Kidney (tissue), 14 donors: ENCODE results near the gene ACOXL. TPM values are rescaled to one million over a fixed set of nuclear protein-coding genes. Genes with fewer than 3 reads are reported as not detected.
"Not testable (repeated sequence)": the region's sequence is repeated elsewhere in the genome, so short reads cannot be mapped to it uniquely, and the experiment has no call there.

Source experiments
- DNase-seq, 5 donors: peaks; one replicate each; pipeline ENCODE4 v3.0.0-alpha.2; 2013 to 2020
- FAIRE-seq: peaks from 2 replicates; lab custom pipeline; 2012; peaks lifted over from hg19 to GRCh38; lab: Jason Lieb, UNC
- H3K27ac ChIP-seq, 2 donors: one replicate each; pipeline ENCODE4 v1.7.0; 2013; ENCODE audit warnings: low read depth in 2 of 2, low read length in 2 of 2, inconsistent platforms in 1 of 2
- H3K27me3 ChIP-seq: one replicate; pipeline ENCODE4 v1.7.1; 2013; ENCODE audit warnings: low read length, inconsistent platforms; ENCODE audit not compliant: control insufficient read depth, insufficient read depth
- H3K36me3 ChIP-seq, 3 donors: one replicate each; pipeline versions ENCODE4 v1.7.0 to v1.7.1; 2013; ENCODE audit warnings: low read length in 3 of 3, control low read depth in 1 of 3, inconsistent platforms in 1 of 3; ENCODE audit not compliant: insufficient read depth in 3 of 3, control insufficient read depth in 2 of 3
- H3K4me1 ChIP-seq, 3 donors: one replicate each; pipeline versions ENCODE4 v1.7.0 to v1.7.1; 2013; ENCODE audit warnings: low read length in 3 of 3, inconsistent platforms in 1 of 3, low read depth in 1 of 3; ENCODE audit not compliant: control insufficient read depth in 2 of 3, insufficient read depth in 2 of 3
- H3K4me3 ChIP-seq, 3 donors: one replicate each; pipeline versions ENCODE4 v1.7.0 to v1.8.1; 2013; ENCODE audit warnings: low read length in 3 of 3, control low read depth in 1 of 3, inconsistent platforms in 1 of 3
- H3K9ac ChIP-seq, 3 donors: one replicate each; pipeline versions ENCODE4 v1.7.0 to v1.7.1; 2013; ENCODE audit warnings: low read length in 3 of 3, control low read depth in 1 of 3, inconsistent platforms in 1 of 3
- H3K9me3 ChIP-seq, 3 donors: one replicate each; pipeline versions ENCODE4 v1.7.0 to v1.7.1; 2013; ENCODE audit warnings: low read length in 3 of 3, control low read depth in 1 of 3, inconsistent platforms in 1 of 3; ENCODE audit not compliant: control insufficient read depth in 2 of 3, insufficient read depth in 1 of 3
- intact Hi-C: fragments of 100-400 bp; cut with DNase I; formaldehyde crosslinking; loops from one replicate; pipeline ENCODE4 v1.11.1; 2022
- polyA plus RNA-seq: library from polyadenylated mRNA; stranded (reverse); fragments of 350-450 nt; fragmentation: Illumina TruSeq; extraction: RNeasy Lipid Tissue Mini Kit (QIAGEN cat#74804); gene quantifications from one replicate; pipeline ENCODE4 v1.2.3, GENCODE V29; 2014; ENCODE audit warnings: low read depth, low replicate concordance; ENCODE audit not compliant: insufficient read depth
- total RNA-seq: library from RNA; stranded (reverse); fragmentation: NEBNext Ultra II Directional; extraction: Animal tissue kit (Norgen Biotek cat#: 25700); gene quantifications from one replicate; pipeline ENCODE4 v1.2.1, GENCODE V29; 2021
- TF ChIP-seq, protein P1 (sequence below): IDR thresholded peaks from 3 replicates; pipeline ENCODE4 v1.5.1; 2012; ENCODE audit warnings: mild to moderate bottlenecking, moderate library complexity, borderline replicate concordance; ENCODE audit not compliant: insufficient read depth; ENCODE audit errors: extremely low read depth
- donor health status: control.
- donor health status: control.
- donor health status: control.
- donor health status: control.
- donor health status: control.
- donor health status: DM: yes; HTN: yes; CAD: no.
- donor health status: Normal renal cell carcinoma (clear cell type).

The ACOXL gene
- total and polyA plus RNA-seq, 2 donors from 2014 or later = 2.0 TPM; not detected in 1

DNA sequence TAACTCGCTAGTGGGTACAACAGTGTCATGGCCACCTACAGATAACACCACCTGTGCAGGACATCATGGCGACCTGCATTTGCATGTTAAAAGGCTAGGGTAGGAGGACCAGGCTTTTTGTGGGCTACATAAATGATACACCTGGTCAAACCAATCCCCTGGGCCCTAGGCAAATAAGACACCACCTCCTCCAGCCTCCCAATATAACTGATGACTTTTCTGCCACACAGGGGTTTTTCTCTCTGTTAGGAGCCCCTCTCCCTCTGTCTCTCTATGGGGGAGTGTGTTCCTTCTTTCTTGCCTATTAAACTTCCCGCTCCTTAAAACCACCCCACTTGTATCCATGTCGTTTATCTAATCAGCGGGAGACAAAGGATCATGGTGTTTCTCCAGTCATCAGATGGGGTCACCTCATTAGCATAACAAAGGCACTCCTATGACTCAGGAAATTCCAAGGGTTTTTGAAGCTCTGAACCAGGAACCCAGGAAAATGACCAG lies 43.7 kb upstream of the ACOXL start:
- H3K36me3 ChIP-seq = no peaks in the 10 kb centered on the region
- H3K9me3 ChIP-seq = no peaks in the 10 kb centered on the region
- H3K27ac ChIP-seq = no peak overlapping the region
- no peaks in the 10 kb centered on the region for H3K27me3 ChIP-seq
- H3K4me1 ChIP-seq = no peaks in the 10 kb centered on the region
- H3K4me3 ChIP-seq = no peak overlapping the region
- DNase-seq (no peak), FAIRE-seq (no peak)
- no peak overlapping the region for H3K9ac ChIP-seq
- TF ChIP-seq, protein P1, sequence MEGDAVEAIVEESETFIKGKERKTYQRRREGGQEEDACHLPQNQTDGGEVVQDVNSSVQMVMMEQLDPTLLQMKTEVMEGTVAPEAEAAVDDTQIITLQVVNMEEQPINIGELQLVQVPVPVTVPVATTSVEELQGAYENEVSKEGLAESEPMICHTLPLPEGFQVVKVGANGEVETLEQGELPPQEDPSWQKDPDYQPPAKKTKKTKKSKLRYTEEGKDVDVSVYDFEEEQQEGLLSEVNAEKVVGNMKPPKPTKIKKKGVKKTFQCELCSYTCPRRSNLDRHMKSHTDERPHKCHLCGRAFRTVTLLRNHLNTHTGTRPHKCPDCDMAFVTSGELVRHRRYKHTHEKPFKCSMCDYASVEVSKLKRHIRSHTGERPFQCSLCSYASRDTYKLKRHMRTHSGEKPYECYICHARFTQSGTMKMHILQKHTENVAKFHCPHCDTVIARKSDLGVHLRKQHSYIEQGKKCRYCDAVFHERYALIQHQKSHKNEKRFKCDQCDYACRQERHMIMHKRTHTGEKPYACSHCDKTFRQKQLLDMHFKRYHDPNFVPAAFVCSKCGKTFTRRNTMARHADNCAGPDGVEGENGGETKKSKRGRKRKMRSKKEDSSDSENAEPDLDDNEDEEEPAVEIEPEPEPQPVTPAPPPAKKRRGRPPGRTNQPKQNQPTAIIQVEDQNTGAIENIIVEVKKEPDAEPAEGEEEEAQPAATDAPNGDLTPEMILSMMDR = no peak
- intact Hi-C loops = no loop called here

- FAIRE-seq = no peak
- intact Hi-C loops = no loop called here
- H3K27ac ChIP-seq = no peak overlapping the region
Measured at GRCh38 chr2:110690083-110690965, 42.0 kb upstream of the ACOXL start.

GRCh38 chr2:110691612-110692258 lies 40.6 kb upstream of the ACOXL start:
- intact Hi-C loops = no loop called here
- Histone ChIP-seq H3K9me3 (no peaks in the 10 kb centered on the region), H3K27me3 (no peaks in the 10 kb centered on the region), H3K27ac (no peak overlapping the region), H3K36me3 (no peaks in the 10 kb centered on the region), H3K9ac (no peak overlapping the region), H3K4me3 (no peak overlapping the region), H3K4me1 (no peaks in the 10 kb centered on the region)
- FAIRE-seq (no peak), DNase-seq (no peak)
- TF ChIP-seq, protein P1 = no peak

More at GRCh38 chr2:110690083-110690965, 42.0 kb upstream of the ACOXL start:
- TF ChIP-seq, protein P1 = no peak
- Histone ChIP-seq H3K36me3 (no peaks in the 10 kb centered on the region), H3K4me3 (no peak overlapping the region), H3K27me3 (no peaks in the 10 kb centered on the region), H3K9me3 (no peaks in the 10 kb centered on the region), H3K9ac (no peak overlapping the region), H3K4me1 (no peaks in the 10 kb centered on the region)
- no peak for DNase-seq

DNA sequence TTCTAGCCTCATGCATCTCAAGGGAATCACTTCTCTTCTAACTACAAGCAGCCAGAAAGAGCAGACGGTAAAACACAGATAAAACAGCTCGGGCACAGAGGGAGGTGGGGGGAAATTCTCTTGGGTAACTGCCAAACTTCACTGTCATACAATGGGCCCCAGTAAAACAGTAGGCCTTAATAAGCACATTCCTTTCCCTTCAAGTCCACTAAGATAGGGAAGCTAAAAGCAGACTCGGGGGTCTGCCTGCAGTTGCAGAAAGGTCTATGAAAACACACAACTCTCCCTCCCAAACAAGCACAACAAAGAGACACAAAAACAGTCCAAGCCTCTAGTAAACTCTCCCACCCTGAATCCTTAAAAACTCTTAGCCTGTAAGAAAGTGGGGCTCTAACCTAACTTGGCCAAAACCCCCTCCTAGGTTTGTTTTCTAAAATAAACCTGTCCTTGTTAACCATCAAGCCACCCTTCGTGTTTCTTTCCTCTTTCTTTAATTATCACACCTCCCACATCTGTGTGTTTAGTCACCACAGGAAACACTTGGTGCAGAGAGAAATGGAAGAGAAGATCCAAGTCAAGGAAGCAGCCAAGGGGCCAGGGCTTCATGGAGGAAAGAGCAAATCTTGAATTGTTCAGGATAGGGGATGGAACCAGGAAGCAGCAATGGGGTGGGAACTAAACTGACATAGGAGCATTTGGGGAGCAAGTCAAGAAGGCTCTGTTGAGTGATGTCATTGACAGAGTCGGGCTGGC lies 37.1 kb upstream of the ACOXL start:
- peak in 1 of 5 donors; percentile 30 for DNase-seq

GRCh38 chr2:110698253-110698652 lies 34.1 kb upstream of the ACOXL start:
- H3K9ac ChIP-seq, FAIRE-seq, intact Hi-C loops, H3K4me1 ChIP-seq, H3K27me3 ChIP-seq, H3K4me3 ChIP-seq, H3K36me3 ChIP-seq, DNase-seq, H3K9me3 ChIP-seq, H3K27ac ChIP-seq: not testable (repeated sequence)

More for the DNA sequence above, 37.1 kb upstream of the ACOXL start:
- H3K36me3 ChIP-seq, intact Hi-C loops, H3K9me3 ChIP-seq, H3K9ac ChIP-seq, H3K4me1 ChIP-seq, H3K4me3 ChIP-seq, H3K27me3 ChIP-seq, FAIRE-seq, H3K27ac ChIP-seq: not testable (repeated sequence)
